ENCODE results near the gene MS4A4E.

The MS4A4E gene

DNA sequence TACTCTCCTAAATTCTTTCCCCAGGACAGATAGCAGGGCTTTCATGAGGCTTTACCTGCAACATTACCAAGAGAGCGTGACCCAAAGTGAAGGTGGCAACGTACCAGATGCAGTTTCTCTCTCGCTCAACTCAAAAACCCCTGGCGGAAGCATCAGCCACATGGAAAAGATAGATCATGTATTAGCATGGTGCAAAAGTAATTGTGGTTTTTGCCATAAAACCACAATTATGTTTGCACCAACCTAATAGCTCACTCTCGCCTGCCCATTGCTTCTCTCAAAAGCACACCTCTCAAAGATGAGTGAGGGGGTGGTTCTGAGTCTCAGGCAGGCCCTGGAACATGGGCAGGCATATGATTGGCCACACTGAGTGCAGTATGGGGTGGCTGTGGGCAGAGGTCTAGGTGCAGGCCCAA, 67.1 kb downstream of the MS4A4E start:
- H3K27ac ChIP-seq = no peak overlapping the region
- ChIA-PET POLR2A (ENCODE audit: low non-redundant PET) (no interaction called here), CTCF (no interaction called here)
- TF ChIP-seq, protein P1, sequence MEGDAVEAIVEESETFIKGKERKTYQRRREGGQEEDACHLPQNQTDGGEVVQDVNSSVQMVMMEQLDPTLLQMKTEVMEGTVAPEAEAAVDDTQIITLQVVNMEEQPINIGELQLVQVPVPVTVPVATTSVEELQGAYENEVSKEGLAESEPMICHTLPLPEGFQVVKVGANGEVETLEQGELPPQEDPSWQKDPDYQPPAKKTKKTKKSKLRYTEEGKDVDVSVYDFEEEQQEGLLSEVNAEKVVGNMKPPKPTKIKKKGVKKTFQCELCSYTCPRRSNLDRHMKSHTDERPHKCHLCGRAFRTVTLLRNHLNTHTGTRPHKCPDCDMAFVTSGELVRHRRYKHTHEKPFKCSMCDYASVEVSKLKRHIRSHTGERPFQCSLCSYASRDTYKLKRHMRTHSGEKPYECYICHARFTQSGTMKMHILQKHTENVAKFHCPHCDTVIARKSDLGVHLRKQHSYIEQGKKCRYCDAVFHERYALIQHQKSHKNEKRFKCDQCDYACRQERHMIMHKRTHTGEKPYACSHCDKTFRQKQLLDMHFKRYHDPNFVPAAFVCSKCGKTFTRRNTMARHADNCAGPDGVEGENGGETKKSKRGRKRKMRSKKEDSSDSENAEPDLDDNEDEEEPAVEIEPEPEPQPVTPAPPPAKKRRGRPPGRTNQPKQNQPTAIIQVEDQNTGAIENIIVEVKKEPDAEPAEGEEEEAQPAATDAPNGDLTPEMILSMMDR (conservative IDR thresholded peaks at IDR 0.05; ENCODE audit: low read depth) = no peak
- DNase-seq (ENCODE audit: low spot score) = no peak

DNA sequence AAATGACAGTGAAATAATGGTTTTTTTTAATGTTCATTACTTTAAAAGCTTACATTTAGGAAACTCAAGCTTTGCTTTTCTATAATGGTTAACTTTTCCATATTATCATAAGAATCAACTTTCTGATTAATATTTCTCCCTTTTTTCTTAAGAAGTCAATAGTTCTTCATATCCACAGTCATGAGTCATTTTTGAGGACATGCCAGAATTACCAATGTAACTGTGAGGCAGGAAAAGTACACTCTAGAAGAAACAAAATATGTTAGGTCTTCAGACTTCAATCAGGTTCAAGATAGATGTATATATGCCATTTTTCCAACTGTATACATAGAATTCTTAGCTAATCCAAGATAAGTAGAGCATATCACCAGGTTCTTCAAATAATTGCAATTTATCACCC, 70.9 kb downstream of the MS4A4E start:
- H3K27ac ChIP-seq = no peak overlapping the region
- TF ChIP-seq, protein P1 (conservative IDR thresholded peaks at IDR 0.05; ENCODE audit: low read depth) = no peak
- CTCF ChIA-PET = interaction anchor here (0.6 kb wide), 1 partner anchor 529 kb away, joined by 3 read pairs; no protein-coding TSS in a partner anchor
- POLR2A ChIA-PET (ENCODE audit: low non-redundant PET) = no interaction called here
- no peak for DNase-seq (ENCODE audit: low spot score)

DNA sequence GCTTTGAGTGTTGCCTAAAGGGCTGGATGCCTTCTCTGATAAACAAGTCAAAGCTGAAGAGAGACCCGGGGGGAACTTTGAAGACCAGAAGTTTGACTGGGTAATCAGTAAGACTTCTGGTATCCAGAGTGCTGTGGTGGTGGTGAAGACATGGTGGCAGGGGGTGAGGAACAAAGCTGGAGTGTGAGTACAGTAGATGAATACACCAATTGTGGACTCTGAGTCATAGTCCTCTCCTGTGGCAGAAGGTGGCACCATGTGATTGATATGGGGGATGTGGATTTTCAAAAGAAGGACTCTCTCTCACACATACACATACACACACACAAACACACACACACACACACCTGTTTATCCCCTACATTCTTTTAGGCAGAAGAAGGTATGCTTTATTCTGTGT, 72.4 kb downstream of the MS4A4E start:
- H3K27ac ChIP-seq = no peak overlapping the region
- TF ChIP-seq, protein P1 (conservative IDR thresholded peaks at IDR 0.05; ENCODE audit: low read depth) = no peak
- ChIA-PET CTCF (no interaction called here), POLR2A (ENCODE audit: low non-redundant PET) (no interaction called here)
- no peak for DNase-seq (ENCODE audit: low spot score)

DNA sequence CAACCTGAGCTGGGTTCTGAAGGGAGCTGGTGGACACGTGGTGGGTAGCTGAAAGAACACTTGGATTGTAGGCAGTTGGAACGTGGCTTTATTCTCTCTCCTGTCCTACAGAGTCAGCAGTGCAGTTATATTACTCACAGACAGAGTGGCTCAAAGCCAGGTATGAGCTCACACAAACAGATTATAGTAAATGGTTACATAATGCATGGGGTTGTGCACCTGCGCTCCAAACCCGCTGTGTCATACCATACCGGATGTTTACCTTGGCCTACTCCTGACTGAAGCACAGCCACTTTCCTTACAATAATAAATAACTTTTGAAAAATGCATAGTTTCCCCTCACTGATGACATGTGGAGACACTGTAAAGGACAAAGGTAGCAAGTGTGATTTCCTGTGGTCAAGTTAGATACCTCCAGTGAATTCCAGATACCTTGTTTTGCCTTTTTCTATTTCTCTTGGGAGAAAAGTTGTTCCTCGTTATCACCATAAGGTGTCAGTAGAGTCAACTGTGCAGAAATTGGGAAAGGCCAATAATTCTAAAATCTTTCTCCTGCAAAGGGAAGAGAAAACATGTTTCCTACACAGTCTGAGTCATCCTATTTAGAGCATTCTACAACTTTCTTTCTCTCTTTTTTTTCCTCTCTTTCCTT, 73.5 kb downstream of the MS4A4E start:
- POLR2A ChIA-PET (ENCODE audit: low non-redundant PET) = no interaction called here
- peak; percentile 53 for DNase-seq (ENCODE audit: low spot score)
- TF ChIP-seq, protein P1 (conservative IDR thresholded peaks at IDR 0.05; ENCODE audit: low read depth) = 0 out of 2 replicates have a peak, but pooled peaks have one; percentile 26
- CTCF ChIA-PET = interaction anchor here (0.6 to 0.7 kb wide), 3 partner anchors 13 to 920 kb away, joined by 3 to 6 read pairs (median 3); no protein-coding TSS in a partner anchor
- peak overlapping the region; percentile 38 for H3K27ac ChIP-seq

DNA sequence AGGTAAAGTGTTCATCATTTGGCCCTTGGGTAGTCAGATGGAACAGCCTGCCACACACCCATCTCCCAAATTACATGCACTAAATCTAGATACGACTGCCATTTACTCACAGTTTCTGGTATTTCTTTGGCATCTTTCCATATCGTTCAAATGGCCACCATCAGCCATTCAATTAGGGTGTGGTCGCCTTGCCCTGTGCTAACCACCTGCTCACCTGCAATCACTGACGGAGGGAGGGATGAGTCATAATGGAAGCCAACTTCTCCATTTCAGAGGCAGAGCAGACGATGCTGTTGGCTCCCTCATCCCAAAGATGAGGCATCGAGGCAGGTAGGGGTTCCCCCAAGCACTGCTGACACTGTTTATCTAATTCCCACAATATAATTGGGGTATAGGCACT, 74.6 kb downstream of the MS4A4E start:
- no peak overlapping the region for H3K27ac ChIP-seq
- CTCF ChIA-PET = interaction anchor here (0.6 kb wide), 1 partner anchor 53 kb away, joined by 3 read pairs; no protein-coding TSS in a partner anchor
- POLR2A ChIA-PET (ENCODE audit: low non-redundant PET) = no interaction called here
- TF ChIP-seq, protein P1 (conservative IDR thresholded peaks at IDR 0.05; ENCODE audit: low read depth) = no peak
- DNase-seq (ENCODE audit: low spot score) = no peak

DNA sequence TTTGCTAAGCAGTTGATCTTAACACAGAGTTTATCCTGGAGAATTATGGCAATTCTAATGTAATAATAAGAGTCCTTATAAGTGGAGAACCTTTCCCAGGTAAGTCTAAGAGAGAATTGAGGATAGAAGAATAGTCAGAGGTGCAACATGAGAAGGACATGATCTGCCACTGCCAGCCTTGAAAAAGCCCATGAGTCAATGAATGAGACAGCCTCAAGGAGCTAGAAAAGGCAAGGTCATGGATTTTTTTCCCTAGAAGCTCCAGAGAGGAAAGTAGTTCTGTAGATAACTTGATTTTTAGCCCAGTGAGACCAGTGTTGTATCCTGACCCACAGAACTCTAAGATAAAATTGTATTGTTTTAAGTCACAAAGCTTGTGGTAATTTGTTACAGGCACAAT, 77.0 kb downstream of the MS4A4E start:
- TF ChIP-seq, protein P1 (conservative IDR thresholded peaks at IDR 0.05; ENCODE audit: low read depth) = no peak
- POLR2A ChIA-PET (ENCODE audit: low non-redundant PET) = no interaction called here
- no peak for DNase-seq (ENCODE audit: low spot score)
- H3K27ac ChIP-seq = no peak overlapping the region
- CTCF ChIA-PET = no interaction called here
